HG03108 (cell line): Measurements from ENCODE around the gene LGALS13.
"Not testable (repeated sequence)": the region's sequence is repeated elsewhere in the genome, so short reads cannot be mapped to it uniquely, and the experiment has no call there.

Experiments used
- ATAC-seq: cut with Tn5 transposase; IDR thresholded peaks from one replicate; pipeline ENCODE4 v1.9.1; 2021; ENCODE audit warnings: moderate library complexity; ENCODE audit not compliant: unreplicated experiment

Gene LGALS13

GRCh38 chr19:39613597-39613996, 11.3 kb downstream of the LGALS13 start:
- no peak for ATAC-seq

DNA sequence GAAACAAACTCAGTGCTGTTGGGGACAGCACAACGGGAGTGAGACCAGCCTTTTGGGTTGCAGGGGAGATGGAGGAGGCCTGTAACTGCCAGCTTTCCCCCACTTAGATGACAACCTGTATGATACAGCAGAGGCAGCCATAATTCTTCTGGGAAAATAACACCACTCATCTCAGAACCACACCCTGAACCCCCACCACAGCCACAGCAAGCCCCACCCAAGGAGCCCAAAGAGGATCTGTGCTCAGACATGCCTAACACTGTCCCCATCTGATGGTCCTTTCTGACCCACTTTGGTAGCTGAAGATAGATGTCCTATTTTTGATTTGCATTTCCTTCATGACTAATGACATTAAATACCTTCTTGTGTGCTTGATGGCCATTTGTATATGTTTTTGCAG, 15.4 kb downstream of the LGALS13 start:
- no peak for ATAC-seq

- ATAC-seq, result no peak
These were observed 21.6 kb downstream of the LGALS13 start for GRCh38 chr19:39623946-39624345.

DNA sequence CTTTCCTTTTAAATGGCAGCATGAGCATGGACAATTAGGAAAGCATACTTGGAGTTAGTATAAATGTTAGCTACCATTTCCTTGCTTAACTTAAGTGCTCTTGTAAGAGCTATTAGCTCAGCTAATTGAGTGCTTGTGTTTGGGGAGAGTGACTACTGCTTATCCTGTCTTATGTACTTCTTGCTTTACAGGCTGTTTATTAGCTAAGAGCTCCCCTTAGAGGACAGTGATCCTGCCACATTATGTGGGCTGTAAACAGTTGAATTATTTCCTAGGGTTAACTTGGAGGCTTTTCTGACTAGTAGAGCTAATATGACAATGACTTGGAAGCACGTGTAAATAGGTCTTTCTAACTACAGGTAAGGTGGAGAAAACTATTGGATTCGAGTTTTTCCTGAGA, 25.3 kb downstream of the LGALS13 start:
- ATAC-seq, result not testable (repeated sequence)

GRCh38 chr19:39631178-39631577, 28.9 kb downstream of the LGALS13 start:
- ATAC-seq, result no peak

DNA sequence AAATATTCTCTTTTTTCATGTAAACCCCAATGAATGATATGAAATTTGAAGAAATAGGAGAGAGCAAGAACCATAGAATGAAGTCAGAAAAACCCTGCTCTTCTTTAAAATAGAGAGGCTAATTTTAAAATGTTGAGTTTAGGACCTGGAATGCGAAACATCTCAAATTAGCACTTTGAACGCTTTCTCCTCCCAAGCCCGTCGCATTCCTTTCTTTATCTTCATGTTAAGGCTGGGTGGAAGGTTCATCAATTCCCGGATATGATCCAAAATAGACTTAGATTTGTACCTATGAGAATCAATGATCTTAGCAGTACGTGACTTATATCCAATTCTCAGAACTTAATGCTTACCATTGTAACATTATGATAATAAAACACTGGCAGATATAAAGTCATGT, 29.3 kb downstream of the LGALS13 start:
- no peak for ATAC-seq

DNA sequence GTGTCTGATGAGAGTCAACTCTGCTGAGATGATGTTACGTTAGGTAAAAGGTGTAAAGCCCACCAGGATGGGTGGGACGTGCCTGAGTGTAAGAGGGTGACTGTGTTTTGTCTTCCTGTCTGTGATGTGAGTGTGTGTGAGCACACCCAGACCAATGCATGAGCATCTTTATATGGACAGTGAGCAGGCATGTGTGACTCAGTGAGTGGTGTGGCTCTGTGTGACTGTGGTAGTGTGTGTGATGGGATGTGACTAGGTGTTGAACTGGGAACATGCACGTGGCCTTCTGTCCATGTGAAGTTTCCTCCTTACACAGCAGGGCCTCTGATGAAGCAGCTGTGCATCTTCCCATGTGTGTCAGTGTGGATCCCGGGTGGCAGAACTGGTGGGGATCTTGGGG, 35.6 kb downstream of the LGALS13 start:
- ATAC-seq, result no peak

- no peak for ATAC-seq
These were observed 39.4 kb downstream of the LGALS13 start for GRCh38 chr19:39641773-39642172.

DNA sequence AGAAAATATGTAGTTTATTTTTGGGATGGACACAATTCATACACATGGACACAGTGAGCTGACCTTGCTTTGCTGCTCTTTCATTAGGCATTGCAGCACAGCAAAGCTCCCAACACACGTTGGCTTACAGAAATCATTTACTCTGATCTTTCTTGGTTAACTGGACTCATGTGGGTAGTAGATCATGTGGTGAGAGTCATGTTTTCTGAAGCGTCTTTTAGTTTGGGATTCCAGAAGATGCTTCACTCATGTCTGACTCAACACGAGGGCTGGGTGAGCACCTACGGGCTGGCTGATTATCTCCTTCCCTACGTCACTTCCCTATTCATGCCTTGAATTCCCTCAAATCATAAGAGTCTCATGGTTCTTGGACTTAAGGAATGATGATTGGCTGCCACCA, 41.3 kb downstream of the LGALS13 start:
- ATAC-seq, result no peak

DNA sequence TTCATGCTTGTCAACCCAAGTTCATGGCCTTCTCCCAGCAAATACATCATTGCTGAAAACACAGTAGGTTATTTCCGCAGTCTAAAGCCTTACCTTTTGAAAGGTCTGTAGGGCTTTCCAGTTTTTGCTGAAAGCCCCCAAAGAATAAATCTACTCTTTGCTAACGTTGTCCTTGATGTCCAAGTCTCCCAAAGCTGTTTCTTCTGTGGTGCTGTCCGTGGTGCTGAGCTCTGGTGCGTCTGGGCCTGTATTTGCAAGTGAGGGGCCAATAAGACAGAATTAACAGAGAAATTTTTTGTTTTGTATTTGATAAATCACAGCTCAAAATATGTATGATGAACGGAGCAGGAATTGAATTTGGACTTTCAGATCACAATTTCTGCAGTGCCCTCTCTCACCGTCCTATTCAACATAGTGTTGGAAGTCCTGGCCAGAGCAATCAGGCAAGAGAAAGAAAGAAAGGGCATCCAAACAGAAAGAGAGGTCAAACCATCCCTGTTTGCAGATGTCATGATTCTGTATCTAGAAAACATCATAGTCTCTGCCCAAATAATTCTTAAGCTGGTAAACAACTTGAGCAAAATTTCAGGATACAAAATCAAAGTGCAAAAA, 43.6 kb downstream of the LGALS13 start:
- ATAC-seq, result no peak

DNA sequence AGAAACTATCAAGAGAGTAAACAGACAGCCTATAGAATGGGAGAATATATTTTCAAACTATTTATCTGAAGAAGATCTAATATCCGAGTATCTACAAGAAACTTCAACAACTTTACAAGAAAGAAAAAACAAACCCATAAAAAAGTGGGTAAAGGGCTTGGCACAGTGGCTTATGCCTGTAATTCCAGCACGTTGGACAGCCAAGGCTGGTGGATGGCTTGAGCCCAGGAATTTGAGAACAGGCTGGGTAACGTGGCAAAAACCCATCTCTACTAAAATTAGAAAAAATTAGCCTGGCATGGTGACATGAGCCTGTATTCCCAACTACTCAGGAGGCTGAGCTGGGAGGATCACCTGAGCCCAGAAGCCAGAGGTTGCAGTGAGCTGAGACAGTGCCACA, 45.6 kb downstream of the LGALS13 start:
- no peak for ATAC-seq

- no peak for ATAC-seq
These were observed 53.3 kb downstream of the LGALS13 start, which contains the start of gene LGALS16 for GRCh38 chr19:39655613-39656012. Gene LGALS16 (plus strand): TSS chr19:39655913. CDS start chr19:39655962, 49 bp downstream.
